ENCODE measurements around the gene CCDC24.

The CCDC24 gene

GRCh38 chr1:43992232-43992995 is 1.0 kb downstream of the CCDC24 start:
- TF ChIP-seq POLR2A (IDR thresholded peaks at IDR 0.05; ENCODE audit: low read length) (no peak), GATA1 (IDR thresholded peaks at IDR 0.05; ENCODE audit: low read depth, low read length) (no peak)
- no peak for DNase-seq

GRCh38 chr1:43993206-43993914 is 2.0 kb downstream of the CCDC24 start:
- TF ChIP-seq GATA1 (IDR thresholded peaks at IDR 0.05; ENCODE audit: low read depth, low read length) (no peak), POLR2A (IDR thresholded peaks at IDR 0.05; ENCODE audit: low read length) (no peak)
- DNase-seq = no peak

GRCh38 chr1:43994071-43994470 is 2.7 kb downstream of the CCDC24 start:
- TF ChIP-seq GATA1 (IDR thresholded peaks at IDR 0.05; ENCODE audit: low read depth, low read length) (no peak), POLR2A (IDR thresholded peaks at IDR 0.05; ENCODE audit: low read length) (no peak)
- DNase-seq = no peak

GRCh38 chr1:43994794-43995790 is 3.7 kb downstream of the CCDC24 start:
- TF ChIP-seq GATA1 (IDR thresholded peaks at IDR 0.05; ENCODE audit: low read depth, low read length) (no peak), POLR2A (IDR thresholded peaks at IDR 0.05; ENCODE audit: low read length) (no peak)

GRCh38 chr1:43995984-43996732 is 4.8 kb downstream of the CCDC24 start:
- no peak for DNase-seq
- TF ChIP-seq GATA1 (IDR thresholded peaks at IDR 0.05; ENCODE audit: low read depth, low read length) (no peak), POLR2A (IDR thresholded peaks at IDR 0.05; ENCODE audit: low read length) (no peak)

More at GRCh38 chr1:43994794-43995790, 3.7 kb downstream of the CCDC24 start:
- DNase-seq = peak; percentile 77 to 78

GRCh38 chr1:43996733-43997115 is 5.3 kb downstream of the CCDC24 start:
- TF ChIP-seq POLR2A (IDR thresholded peaks at IDR 0.05; ENCODE audit: low read length) = no peak
- no peak for TF ChIP-seq GATA1 (IDR thresholded peaks at IDR 0.05; ENCODE audit: low read depth, low read length)
- no peak for DNase-seq

- TF ChIP-seq GATA1 (IDR thresholded peaks at IDR 0.05; ENCODE audit: low read depth, low read length) (no peak), POLR2A (IDR thresholded peaks at IDR 0.05; ENCODE audit: low read length) (no peak)
These were observed 6.0 kb downstream of the CCDC24 start for GRCh38 chr1:43997295-43997999.

GRCh38 chr1:43998000-43998378 is 6.6 kb downstream of the CCDC24 start:
- DNase-seq = no peak
- TF ChIP-seq POLR2A (IDR thresholded peaks at IDR 0.05; ENCODE audit: low read length) (no peak), GATA1 (IDR thresholded peaks at IDR 0.05; ENCODE audit: low read depth, low read length) (no peak)

More at GRCh38 chr1:43997295-43997999, 6.0 kb downstream of the CCDC24 start:
- no peak for DNase-seq

GRCh38 chr1:43999455-43999854 is 8.1 kb downstream of the CCDC24 start:
- no peak for DNase-seq
- TF ChIP-seq GATA1 (IDR thresholded peaks at IDR 0.05; ENCODE audit: low read depth, low read length) (no peak), POLR2A (IDR thresholded peaks at IDR 0.05; ENCODE audit: low read length) (no peak)

- no peak for TF ChIP-seq GATA1 (IDR thresholded peaks at IDR 0.05; ENCODE audit: low read depth, low read length)
- no peak for TF ChIP-seq POLR2A (IDR thresholded peaks at IDR 0.05; ENCODE audit: low read length)
- DNase-seq = no peak
These were observed 8.8 kb downstream of the CCDC24 start for GRCh38 chr1:44000122-44000665.

- TF ChIP-seq GATA1 (IDR thresholded peaks at IDR 0.05; ENCODE audit: low read depth, low read length) = no peak
- TF ChIP-seq POLR2A (IDR thresholded peaks at IDR 0.05; ENCODE audit: low read length) = no peak
- no peak for DNase-seq
These were observed 10.8 kb downstream of the CCDC24 start for GRCh38 chr1:44002165-44002564.

- TF ChIP-seq POLR2A (IDR thresholded peaks at IDR 0.05; ENCODE audit: low read length) = no peak
- no peak for TF ChIP-seq GATA1 (IDR thresholded peaks at IDR 0.05; ENCODE audit: low read depth, low read length)
- no peak for DNase-seq
These were observed 11.3 kb downstream of the CCDC24 start for GRCh38 chr1:44002606-44003157.
